Neural progenitor cell (in vitro differentiated cells): ENCODE results near the gene GTPBP6. TPM values are rescaled to one million over a fixed set of nuclear protein-coding genes. Genes with fewer than 3 reads are reported as not detected.
"Not testable (repeated sequence)": the region's sequence is repeated elsewhere in the genome, so short reads cannot be mapped to it uniquely, and the experiment has no call there.

Source experiments
- DNase-seq: peaks from one replicate; pipeline ENCODE4 v3.0.0-alpha.2; 2016; ENCODE audit warnings: low spot score
- H2AFZ ChIP-seq: fragments of 200-600 bp; sonication (generic); replicated peaks from 2 replicates; pipeline ENCODE4 v1.6.1; 2016; ENCODE audit warnings: antibody characterized with exemption
- H3F3A ChIP-seq: fragments of 200-600 bp; sonication (generic); 2 replicates; pipeline ENCODE4 v1.6.1; 2016; ENCODE audit warnings: antibody characterized with exemption, low read depth
- H3K27ac ChIP-seq: fragments of 200-600 bp; sonication (generic); 2 replicates; pipeline ENCODE4 v1.5.1; 2016; ENCODE audit warnings: mild to moderate bottlenecking
- H3K27me3 ChIP-seq: fragments of 200-600 bp; sonication (generic); 2 replicates; pipeline ENCODE4 v1.6.1; 2016; ENCODE audit warnings: mild to moderate bottlenecking, moderate library complexity
- H3K36me3 ChIP-seq: fragments of 200-600 bp; sonication (generic); 2 replicates; pipeline ENCODE4 v1.5.1; 2016
- H3K4me1 ChIP-seq: fragments of 200-600 bp; sonication (generic); 2 replicates; pipeline ENCODE4 v1.6.1; 2016; ENCODE audit warnings: mixed run types
- H3K4me2 ChIP-seq: fragments of 200-600 bp; sonication (generic); 2 replicates; pipeline ENCODE4 v1.6.1; 2016
- H3K4me3 ChIP-seq: fragments of 200-600 bp; sonication (generic); 2 replicates; pipeline ENCODE4 v1.5.1; 2016
- H3K79me2 ChIP-seq: fragments of 200-600 bp; sonication (generic); 2 replicates; pipeline ENCODE4 v1.6.1; 2016; ENCODE audit warnings: low read depth
- H3K9ac ChIP-seq: fragments of 200-600 bp; sonication (generic); 2 replicates; pipeline ENCODE4 v1.6.1; 2016
- H3K9me3 ChIP-seq: fragments of 200-600 bp; sonication (generic); 2 replicates; pipeline ENCODE4 v1.5.1; 2016; ENCODE audit warnings: low read depth
- H4K20me1 ChIP-seq: fragments of 200-600 bp; sonication (generic); 2 replicates; pipeline ENCODE4 v1.6.1; 2016; ENCODE audit warnings: low read depth
- H3K27ac Mint-ChIP-seq: 3 replicates; pipeline ENCODE4 v1.8.0; 2021; ENCODE audit warnings: mixed read lengths
- H3K27me3 Mint-ChIP-seq: 2 replicates; pipeline ENCODE4 v1.8.0; 2022; ENCODE audit warnings: low read depth, mild to moderate bottlenecking, inconsistent platforms, moderate library complexity, mixed read lengths; ENCODE audit not compliant: insufficient read depth
- H3K36me3 Mint-ChIP-seq: 3 replicates; pipeline ENCODE4 v1.8.0; 2021; ENCODE audit warnings: mixed read lengths
- H3K4me1 Mint-ChIP-seq: 3 replicates; pipeline ENCODE4 v1.8.0; 2021; ENCODE audit warnings: mixed read lengths
- H3K4me3 Mint-ChIP-seq: 3 replicates; pipeline ENCODE4 v1.8.0; 2021; ENCODE audit warnings: mild to moderate bottlenecking, moderate library complexity, mixed read lengths
- H3K9me3 Mint-ChIP-seq: 3 replicates; pipeline ENCODE4 v1.8.0; 2020; ENCODE audit warnings: mixed read lengths
- EZH2 ChIP-seq: fragments of 200-600 bp; sonication (generic); IDR thresholded peaks from 2 replicates; pipeline ENCODE4 v1.6.1; 2017; ENCODE audit warnings: antibody characterized with exemption, mild to moderate bottlenecking, moderate library complexity
- EZH2phosphoT487 ChIP-seq: fragments of 200-600 bp; sonication (generic); IDR thresholded peaks from 2 replicates; pipeline ENCODE4 v1.6.1; 2017; ENCODE audit warnings: antibody characterized with exemption
- total RNA-seq: library from RNA; depleted of rRNA; stranded (reverse); fragments of >200 nt; gene quantifications from 2 replicates; pipeline ENCODE4 v1.2.3, GENCODE V29; 2015; ENCODE audit warnings: low replicate concordance
- TF ChIP-seq, protein P1 (sequence below): fragments of 200-600 bp; sonication (generic); IDR thresholded peaks from 2 replicates; pipeline ENCODE4 v1.5.1; 2017; ENCODE audit warnings: antibody characterized with exemption, mild to moderate bottlenecking

GTPBP6 gene
- total RNA-seq, 1 donor from 2014 or later, result 16.6 TPM

DNA sequence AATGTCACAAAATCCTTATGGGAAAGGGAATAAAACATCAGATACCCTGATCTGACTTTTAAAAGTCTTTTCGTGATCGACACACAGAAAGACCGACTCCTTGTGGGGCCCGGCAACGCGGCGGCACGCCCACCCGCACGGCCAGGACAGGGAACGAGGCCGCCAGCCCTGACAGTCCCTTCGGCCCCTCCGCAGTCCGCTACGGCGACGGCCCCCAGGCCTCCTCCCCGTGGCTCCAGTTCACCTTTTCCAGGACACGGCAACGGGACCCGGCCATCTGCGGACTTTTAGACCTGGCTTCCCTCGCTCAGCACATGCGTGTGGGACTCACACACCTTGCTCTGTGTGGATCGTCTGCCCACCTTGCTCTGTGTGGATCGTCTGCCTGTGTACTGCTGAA, 33.6 kb upstream of the GTPBP6 start:
- Histone ChIP-seq H3K27ac (no peak overlapping the region), H2AFZ (no peak overlapping the region), H3K4me3 (no peak overlapping the region), H3K79me2 (peaks cover 38% of the 10 kb centered on the region), H3K9me3 (no peaks in the 10 kb centered on the region), H3K9ac (no peak overlapping the region), H3K4me1 (no peaks in the 10 kb centered on the region), H3K4me2 (no peak overlapping the region), H3K27me3 (no peaks in the 10 kb centered on the region), H3F3A (no peaks in the 10 kb centered on the region), H3K36me3 (no peaks in the 10 kb centered on the region), H4K20me1 (peaks cover 16% of the 10 kb centered on the region)
- H3K9me3 Mint-ChIP-seq, result no peaks in the 10 kb centered on the region
- DNase-seq, result no peak
- H3K36me3 Mint-ChIP-seq, result peaks cover 44% of the 10 kb centered on the region
- peaks cover 26% of the 10 kb centered on the region for H3K4me1 Mint-ChIP-seq
- no peak overlapping the region for H3K4me3 Mint-ChIP-seq
- peaks cover 2% of the 10 kb centered on the region for H3K27me3 Mint-ChIP-seq
- TF ChIP-seq, protein P1, sequence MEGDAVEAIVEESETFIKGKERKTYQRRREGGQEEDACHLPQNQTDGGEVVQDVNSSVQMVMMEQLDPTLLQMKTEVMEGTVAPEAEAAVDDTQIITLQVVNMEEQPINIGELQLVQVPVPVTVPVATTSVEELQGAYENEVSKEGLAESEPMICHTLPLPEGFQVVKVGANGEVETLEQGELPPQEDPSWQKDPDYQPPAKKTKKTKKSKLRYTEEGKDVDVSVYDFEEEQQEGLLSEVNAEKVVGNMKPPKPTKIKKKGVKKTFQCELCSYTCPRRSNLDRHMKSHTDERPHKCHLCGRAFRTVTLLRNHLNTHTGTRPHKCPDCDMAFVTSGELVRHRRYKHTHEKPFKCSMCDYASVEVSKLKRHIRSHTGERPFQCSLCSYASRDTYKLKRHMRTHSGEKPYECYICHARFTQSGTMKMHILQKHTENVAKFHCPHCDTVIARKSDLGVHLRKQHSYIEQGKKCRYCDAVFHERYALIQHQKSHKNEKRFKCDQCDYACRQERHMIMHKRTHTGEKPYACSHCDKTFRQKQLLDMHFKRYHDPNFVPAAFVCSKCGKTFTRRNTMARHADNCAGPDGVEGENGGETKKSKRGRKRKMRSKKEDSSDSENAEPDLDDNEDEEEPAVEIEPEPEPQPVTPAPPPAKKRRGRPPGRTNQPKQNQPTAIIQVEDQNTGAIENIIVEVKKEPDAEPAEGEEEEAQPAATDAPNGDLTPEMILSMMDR, result no peak
- no peak for TF ChIP-seq EZH2phosphoT487
- TF ChIP-seq EZH2, result no peak
- H3K27ac Mint-ChIP-seq, result no peak overlapping the region

- no peak overlapping the region for H3K4me3 ChIP-seq
- peaks cover 43% of the 10 kb centered on the region for H3K36me3 Mint-ChIP-seq
- peaks cover 26% of the 10 kb centered on the region for H3K4me1 Mint-ChIP-seq
- no peaks in the 10 kb centered on the region for H3K9me3 Mint-ChIP-seq
- H2AFZ ChIP-seq, result no peak overlapping the region
- no peak overlapping the region for H3K4me2 ChIP-seq
- H4K20me1 ChIP-seq, result peaks cover 16% of the 10 kb centered on the region
- H3K27ac Mint-ChIP-seq, result no peak overlapping the region
- no peaks in the 10 kb centered on the region for H3K36me3 ChIP-seq
- no peaks in the 10 kb centered on the region for H3F3A ChIP-seq
- no peak overlapping the region for H3K27ac ChIP-seq
- H3K9me3 ChIP-seq, result no peaks in the 10 kb centered on the region
- no peak for TF ChIP-seq EZH2phosphoT487
- no peak for TF ChIP-seq EZH2
- TF ChIP-seq, protein P1, result no peak
- no peak overlapping the region for H3K4me3 Mint-ChIP-seq
- no peaks in the 10 kb centered on the region for H3K27me3 ChIP-seq
- no peaks in the 10 kb centered on the region for H3K4me1 ChIP-seq
- DNase-seq, result no peak
- peaks cover 2% of the 10 kb centered on the region for H3K27me3 Mint-ChIP-seq
- H3K79me2 ChIP-seq, result peaks cover 34% of the 10 kb centered on the region
- no peak overlapping the region for H3K9ac ChIP-seq
These were observed 33.1 kb upstream of the GTPBP6 start for GRCh38 chrX:351736-352135.

- not testable (repeated sequence) for H3K27me3 ChIP-seq, H3K9me3 ChIP-seq, H3K4me3 Mint-ChIP-seq, H3K9ac ChIP-seq, H3K27ac ChIP-seq, H3K36me3 ChIP-seq, H3K4me1 ChIP-seq, H3K27ac Mint-ChIP-seq, H3K27me3 Mint-ChIP-seq, H2AFZ ChIP-seq, H3K9me3 Mint-ChIP-seq, H3F3A ChIP-seq, DNase-seq, H3K4me2 ChIP-seq, H3K4me3 ChIP-seq
- Histone ChIP-seq H4K20me1 (peaks cover 16% of the 10 kb centered on the region), H3K79me2 (peaks cover 31% of the 10 kb centered on the region)
- Mint-ChIP-seq H3K4me1 (peaks cover 24% of the 10 kb centered on the region), H3K36me3 (peaks cover 41% of the 10 kb centered on the region)
These were observed 32.7 kb upstream of the GTPBP6 start for GRCh38 chrX:351324-351641.

- peaks cover 14% of the 10 kb centered on the region for H4K20me1 ChIP-seq
- H3K79me2 ChIP-seq, result peaks cover 25% of the 10 kb centered on the region
- no peaks in the 10 kb centered on the region for H3K27me3 ChIP-seq
- H3K4me3 ChIP-seq, result no peak overlapping the region
- H3K4me1 ChIP-seq, result no peaks in the 10 kb centered on the region
- H3K9me3 Mint-ChIP-seq, result no peaks in the 10 kb centered on the region
- no peak overlapping the region for H3K4me3 Mint-ChIP-seq
- no peaks in the 10 kb centered on the region for H3K36me3 ChIP-seq
- no peak overlapping the region for H3K27ac ChIP-seq
- DNase-seq, result no peak
- H3K36me3 Mint-ChIP-seq, result peaks cover 39% of the 10 kb centered on the region
- H3K9me3 ChIP-seq, result no peaks in the 10 kb centered on the region
- H3K9ac ChIP-seq, result no peak overlapping the region
- TF ChIP-seq, protein P1, result no peak
- TF ChIP-seq EZH2 (no peak), EZH2phosphoT487 (no peak)
- H3F3A ChIP-seq, result no peaks in the 10 kb centered on the region
- peaks cover 2% of the 10 kb centered on the region for H3K27me3 Mint-ChIP-seq
- no peak overlapping the region for H3K4me2 ChIP-seq
- no peak overlapping the region for H2AFZ ChIP-seq
- H3K4me1 Mint-ChIP-seq, result peaks cover 21% of the 10 kb centered on the region
- H3K27ac Mint-ChIP-seq, result no peak overlapping the region
These were observed 32.1 kb upstream of the GTPBP6 start for GRCh38 chrX:350534-351323.
